BE2C (cell line): ENCODE measurements around the gene GPR179.
"Not testable (repeated sequence)": the region's sequence is repeated elsewhere in the genome, so short reads cannot be mapped to it uniquely, and the experiment has no call there.

Source experiments
- DNase-seq: peaks from one replicate; pipeline ENCODE4 v3.0.0-alpha.2; 2020
- H3K27me3 ChIP-seq: fragments of 250-450 bp; sonication (Bioruptor Pico); 2 replicates; pipeline ENCODE4 v1.5.1; 2020; ENCODE audit warnings: mild to moderate bottlenecking
- H3K36me3 ChIP-seq: fragments of 250-450 bp; sonication (Bioruptor Pico); 2 replicates; pipeline ENCODE4 v1.5.1; 2020; ENCODE audit warnings: mild to moderate bottlenecking
- H3K4me1 ChIP-seq: fragments of 250-450 bp; sonication (Bioruptor Pico); 2 replicates; pipeline ENCODE4 v1.5.1; 2020
- H3K4me3 ChIP-seq: 2 replicates; pipeline ENCODE4 v1.5.1; 2011; ENCODE audit warnings: low read depth, low read length
- H3K9me3 ChIP-seq: fragments of 250-450 bp; sonication (Bioruptor Pico); 2 replicates; pipeline ENCODE4 v1.5.1; 2020
- TF ChIP-seq, protein P1 (sequence below): IDR thresholded peaks from 2 replicates; pipeline ENCODE4 v1.5.1; 2012; ENCODE audit warnings: mild to moderate bottlenecking, low read depth, low read length

GPR179 gene

GRCh38 chr17:38288217-38288827 lies 55.4 kb downstream of the GPR179 start:
- TF ChIP-seq, protein P1, sequence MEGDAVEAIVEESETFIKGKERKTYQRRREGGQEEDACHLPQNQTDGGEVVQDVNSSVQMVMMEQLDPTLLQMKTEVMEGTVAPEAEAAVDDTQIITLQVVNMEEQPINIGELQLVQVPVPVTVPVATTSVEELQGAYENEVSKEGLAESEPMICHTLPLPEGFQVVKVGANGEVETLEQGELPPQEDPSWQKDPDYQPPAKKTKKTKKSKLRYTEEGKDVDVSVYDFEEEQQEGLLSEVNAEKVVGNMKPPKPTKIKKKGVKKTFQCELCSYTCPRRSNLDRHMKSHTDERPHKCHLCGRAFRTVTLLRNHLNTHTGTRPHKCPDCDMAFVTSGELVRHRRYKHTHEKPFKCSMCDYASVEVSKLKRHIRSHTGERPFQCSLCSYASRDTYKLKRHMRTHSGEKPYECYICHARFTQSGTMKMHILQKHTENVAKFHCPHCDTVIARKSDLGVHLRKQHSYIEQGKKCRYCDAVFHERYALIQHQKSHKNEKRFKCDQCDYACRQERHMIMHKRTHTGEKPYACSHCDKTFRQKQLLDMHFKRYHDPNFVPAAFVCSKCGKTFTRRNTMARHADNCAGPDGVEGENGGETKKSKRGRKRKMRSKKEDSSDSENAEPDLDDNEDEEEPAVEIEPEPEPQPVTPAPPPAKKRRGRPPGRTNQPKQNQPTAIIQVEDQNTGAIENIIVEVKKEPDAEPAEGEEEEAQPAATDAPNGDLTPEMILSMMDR: peak; percentile 33
- not testable (repeated sequence) for H3K4me1 ChIP-seq, H3K4me3 ChIP-seq, H3K36me3 ChIP-seq, H3K9me3 ChIP-seq, H3K27me3 ChIP-seq
- DNase-seq: peak; percentile 20

GRCh38 chr17:38286501-38287091 lies 57.2 kb downstream of the GPR179 start:
- H3K4me3 ChIP-seq: peak overlapping the region; percentile 31; the same call in 1 of the 2 replicates
- H3K4me1 ChIP-seq, H3K27me3 ChIP-seq, H3K9me3 ChIP-seq, H3K36me3 ChIP-seq: not testable (repeated sequence)
- DNase-seq: peak; percentile 43

DNA sequence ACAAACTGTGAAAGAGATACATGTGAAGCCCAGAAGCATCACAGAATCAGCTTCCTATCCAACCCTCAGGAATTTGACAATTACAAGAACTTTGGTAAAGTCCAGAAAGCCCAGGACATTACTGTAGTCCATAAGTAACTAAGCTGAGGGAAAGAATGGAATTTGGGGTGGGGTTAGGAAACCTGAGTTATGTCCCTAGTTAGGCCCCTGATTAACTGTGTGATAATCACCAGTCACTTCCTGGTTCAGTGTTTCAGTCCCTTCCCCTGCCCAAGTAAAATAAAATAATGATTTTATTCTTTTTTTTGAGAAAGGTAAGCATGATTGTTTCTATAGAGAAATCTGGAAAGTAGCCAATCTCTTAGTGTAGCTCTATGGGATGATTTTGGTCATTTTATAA lies 57.8 kb downstream of the GPR179 start:
- not testable (repeated sequence) for H3K9me3 ChIP-seq, DNase-seq, H3K4me3 ChIP-seq, H3K4me1 ChIP-seq, H3K27me3 ChIP-seq, H3K36me3 ChIP-seq
